Activated T-cell treated with anti-CD3 and anti-CD28 coated beads for 4 hours (primary cell): Measurements from ENCODE around the gene TRIM47.
"Not testable (repeated sequence)": the region's sequence is repeated elsewhere in the genome, so short reads cannot be mapped to it uniquely, and the experiment has no call there.

Experiments
- DNase-seq: peaks from one replicate; pipeline ENCODE4 v3.0.0-alpha.2; 2020

TRIM47 gene

DNA sequence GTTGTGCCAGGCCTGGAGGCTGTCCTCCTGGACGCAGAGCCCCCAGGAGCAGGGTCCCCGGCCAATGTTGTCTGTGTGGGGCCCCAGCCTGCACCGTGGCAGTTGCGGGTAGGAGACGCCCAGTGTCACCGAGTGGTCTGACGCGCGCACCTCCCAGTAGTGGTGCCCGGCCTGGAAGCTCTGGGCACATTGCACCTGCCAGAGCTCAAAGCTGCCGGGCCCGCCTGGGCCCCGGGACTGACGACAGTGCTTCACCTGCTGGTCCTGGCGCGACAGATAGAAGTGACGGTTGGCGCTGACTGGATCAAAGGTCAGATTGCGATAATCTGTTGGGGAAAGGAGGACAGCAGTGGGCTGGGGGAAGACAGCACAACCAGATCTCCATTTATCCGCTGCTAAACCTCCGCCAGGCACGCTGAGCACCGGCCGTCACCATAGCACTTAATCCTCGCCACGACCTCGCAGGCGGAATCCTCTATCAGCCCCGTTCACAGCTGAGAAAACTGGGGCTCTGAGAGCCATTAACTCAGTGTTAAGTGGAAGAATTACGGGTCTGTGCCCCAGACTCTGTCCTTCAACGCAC is 12.7 kb upstream of the TRIM47 start:
- DNase-seq = no peak

DNA sequence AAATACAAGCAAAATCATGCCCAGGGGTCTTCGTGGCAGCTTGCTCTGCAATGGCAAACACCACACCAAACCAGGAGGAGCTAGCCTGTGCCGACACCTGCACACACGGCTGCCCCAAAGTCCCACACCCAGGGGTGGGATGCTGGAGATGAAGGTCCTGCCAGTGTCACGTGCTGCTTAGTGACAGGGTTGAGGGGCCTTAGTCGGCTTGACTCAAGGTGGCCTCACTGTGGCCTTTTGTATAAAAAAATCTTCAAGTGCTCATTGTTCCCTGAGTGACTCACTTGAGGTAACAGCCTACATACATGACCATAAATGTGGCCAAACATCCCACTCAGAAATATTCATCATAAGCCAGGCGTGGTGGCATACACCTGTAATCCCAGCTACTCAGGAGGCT is 11.1 kb upstream of the TRIM47 start:
- DNase-seq = no peak

DNA sequence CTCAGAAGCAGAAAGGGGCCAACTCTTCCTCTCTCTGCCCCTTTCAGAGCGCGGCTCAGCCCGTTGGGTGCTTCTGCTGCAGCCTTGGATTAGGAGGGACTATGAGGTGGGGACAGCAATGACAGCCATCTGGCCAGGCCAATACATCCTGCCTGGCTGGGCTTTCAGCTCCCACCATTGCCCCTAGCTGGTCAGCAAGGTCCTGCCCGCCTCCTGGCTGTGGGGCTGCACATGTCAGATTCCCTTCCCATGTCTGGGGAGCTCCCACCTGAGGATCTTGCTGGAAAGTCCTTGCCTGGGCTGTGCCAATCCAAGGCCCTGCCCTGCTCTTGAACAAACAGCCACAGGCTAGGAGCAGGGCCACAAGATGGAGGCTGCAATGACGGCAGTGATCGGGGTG is 10.1 kb upstream of the TRIM47 start:
- DNase-seq = no peak

DNA sequence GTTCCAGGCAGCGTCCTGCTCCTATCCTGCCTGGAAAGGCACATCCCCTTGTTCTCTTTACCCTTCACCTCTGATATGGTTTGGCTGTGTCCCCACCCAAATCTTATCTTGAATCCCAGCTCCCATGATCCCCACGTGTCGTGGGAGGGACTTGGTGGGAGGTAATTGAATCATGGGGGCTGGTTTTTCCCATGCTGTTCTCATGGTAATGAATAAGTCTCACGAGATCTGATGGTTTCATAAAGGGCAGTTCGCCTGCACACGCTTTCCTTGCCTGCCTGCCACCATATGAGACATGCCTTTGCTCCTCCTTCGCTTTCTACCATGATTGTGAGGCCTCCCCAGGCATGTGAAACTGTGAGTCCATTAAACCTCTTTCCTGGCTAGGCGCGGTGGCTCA is 7.5 kb upstream of the TRIM47 start:
- not testable (repeated sequence) for DNase-seq

DNA sequence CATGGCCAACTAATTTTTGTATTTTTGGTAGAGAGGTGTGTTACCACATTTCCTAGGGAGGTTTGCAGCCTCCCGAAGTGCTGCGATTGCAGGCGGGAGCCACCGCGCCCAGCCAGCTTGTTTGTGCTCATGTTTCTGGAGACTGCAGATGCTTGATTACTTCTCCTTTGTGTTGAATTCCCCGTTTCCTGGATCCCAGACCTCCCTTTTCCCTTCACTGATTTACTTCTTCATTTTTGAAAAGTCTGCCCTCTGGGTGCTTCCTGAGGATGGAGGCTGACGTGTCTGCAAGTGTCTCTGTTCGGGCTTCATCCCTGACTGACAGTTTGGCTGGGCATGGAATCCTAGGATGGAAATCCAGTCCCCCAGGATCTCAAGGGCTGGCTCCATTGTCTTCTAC is 7.0 kb upstream of the TRIM47 start:
- no peak for DNase-seq

DNA sequence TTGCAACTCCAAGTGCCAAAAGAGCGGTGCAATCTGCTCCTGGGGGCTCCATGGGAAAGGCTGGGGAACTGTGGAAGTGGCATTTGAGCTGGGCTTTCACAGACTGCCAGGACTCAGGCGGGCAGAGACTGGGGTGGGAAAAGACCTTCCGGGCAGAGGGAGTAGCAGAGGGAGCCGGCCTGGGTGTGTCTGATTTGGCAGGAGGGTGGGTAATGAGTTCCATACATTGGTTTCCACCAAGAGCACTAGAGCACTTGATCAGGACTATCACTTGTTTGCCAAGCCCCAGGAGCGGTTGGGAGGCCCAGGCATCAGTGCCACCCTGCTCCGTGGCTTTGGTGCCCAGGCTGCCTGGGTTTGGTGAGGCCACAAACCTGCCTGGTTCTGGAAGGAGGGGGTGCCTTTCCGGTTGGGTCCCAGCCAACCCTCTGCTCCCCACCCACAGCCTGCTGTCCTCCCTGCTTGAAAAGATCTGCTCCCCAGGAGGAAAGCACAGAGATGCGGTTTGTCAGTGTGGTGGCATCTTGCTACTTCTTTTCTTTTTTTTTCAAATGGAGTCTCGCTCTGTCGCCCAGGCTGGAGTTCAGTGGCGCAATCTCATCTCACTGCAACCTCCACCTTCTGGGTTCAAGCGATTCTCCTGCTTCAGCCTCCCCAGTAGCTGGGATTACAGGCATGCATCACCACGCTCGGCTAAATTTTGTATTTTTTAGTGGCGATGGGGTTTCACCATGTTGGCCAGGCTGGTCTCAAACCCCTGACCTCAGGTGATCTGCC is 3.5 kb upstream of the TRIM47 start:
- no peak for DNase-seq

DNA sequence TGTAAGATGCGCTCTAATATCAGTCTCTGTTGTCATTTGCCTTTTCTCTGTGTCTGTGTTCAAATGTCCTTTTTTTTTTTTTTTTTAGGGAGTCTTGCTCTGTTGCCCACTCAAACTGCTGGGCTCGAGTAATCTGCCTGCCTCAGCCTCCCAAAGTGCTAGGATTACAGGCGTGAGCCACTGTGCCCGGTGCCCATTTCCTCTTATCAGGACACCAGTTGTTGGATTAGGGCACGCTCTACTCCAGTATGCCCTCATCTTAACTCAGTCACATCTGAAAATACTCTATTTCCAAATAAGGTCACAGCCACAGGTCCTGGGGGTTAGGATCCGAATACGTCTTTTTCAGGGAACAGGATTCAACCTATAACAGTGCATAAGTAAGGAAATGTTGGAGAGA is 1.9 kb upstream of the TRIM47 start:
- DNase-seq = no peak

DNA sequence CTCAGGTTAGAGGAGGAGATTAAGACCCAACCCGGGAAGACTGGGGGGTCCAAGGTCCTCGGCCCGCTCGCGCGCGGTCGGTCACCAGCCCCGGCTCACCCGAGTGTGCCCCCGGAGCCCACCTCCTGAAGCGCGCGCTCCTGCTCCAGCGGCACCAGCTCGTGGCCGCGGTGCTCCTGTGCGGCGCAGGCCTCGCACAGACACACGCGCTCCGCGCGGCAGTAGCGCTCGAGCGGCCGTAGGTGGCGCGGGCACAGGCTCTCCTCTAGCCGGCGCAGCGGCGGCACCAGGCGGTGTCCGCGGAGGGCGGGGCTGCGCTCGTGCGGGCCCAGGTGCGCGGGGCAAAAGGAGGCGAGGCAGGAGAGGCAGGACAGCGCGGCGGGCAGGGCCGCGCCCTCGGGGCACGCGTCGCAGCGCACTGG is 618 bp downstream of the TRIM47 start:
- DNase-seq = peak; percentile 55

DNA sequence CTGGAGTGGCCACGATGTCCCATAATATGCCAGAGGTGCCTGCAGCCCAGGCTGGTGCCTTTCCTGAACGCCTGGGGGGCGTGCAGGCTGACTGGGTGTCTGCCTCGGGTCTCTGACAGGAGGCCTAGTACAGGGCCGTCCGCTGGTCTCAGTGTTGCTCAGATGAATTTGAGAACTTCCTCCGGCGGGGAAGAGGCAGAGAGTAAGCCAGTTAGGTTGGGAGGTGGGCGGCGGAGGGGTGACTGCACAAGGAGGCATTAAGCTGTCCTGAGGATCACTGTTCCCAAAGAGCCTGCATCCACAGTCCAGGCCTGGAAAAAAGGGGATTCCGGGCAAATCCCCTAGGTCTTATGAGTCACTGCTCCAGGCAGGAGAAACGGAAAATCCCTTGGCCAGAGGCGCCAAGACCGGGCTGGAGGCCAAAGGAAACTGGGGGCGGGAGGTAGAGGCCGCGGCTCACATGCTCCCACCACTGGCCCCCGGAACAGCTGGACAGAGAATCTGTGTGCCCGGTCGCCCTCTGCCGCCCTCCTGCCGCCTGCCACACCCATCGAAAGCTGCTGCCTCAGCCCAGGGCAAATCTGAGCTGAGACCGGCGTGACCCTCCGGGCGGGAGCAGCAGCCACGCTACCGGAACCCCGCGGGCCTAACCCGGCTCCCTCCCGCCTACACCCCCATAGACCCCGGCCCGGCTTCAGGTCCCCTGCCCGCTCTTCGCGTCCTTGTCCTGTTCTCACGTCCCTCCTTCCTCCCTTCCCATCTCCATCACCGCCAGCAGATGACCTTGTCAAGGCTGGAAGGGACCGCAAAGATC is 1.2 kb downstream of the TRIM47 start:
- DNase-seq = no peak

DNA sequence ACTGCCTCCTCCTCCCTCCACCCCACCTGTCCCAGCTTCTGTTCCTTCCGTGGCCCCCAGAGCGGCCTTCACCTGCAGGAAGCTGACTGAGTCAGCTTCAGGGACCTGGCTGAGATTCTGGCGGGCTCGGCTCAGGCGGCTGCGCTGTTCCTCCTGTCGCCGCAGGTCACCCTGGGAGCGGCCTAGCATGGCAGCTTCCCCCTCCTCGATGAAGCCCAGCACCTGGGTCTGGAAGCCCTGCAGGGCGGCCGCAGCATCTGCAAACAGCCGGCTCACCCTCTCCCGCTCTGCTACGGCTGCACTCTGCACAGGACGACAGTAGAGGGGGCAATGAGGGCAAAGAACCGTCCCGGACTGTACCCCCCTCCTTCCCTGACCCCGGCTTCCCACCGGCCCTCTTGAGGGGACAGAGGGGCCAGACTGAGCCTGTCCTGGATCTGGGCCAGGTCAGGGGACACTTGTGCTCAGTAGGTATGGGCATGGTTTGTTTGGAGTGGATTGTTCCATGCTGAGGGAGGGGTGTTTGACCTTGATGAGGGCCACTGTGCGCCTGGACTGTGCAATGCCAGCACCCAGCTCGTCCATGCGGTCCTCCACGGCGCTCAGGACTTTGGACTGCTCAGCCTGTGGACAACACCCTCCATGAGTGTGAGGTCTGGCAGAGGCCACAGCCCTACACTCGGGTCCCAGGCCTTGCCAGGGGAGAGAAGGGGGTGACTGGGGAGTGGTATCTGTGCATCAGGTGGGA is 2.0 kb downstream of the TRIM47 start:
- peak; percentile 53 for DNase-seq

DNA sequence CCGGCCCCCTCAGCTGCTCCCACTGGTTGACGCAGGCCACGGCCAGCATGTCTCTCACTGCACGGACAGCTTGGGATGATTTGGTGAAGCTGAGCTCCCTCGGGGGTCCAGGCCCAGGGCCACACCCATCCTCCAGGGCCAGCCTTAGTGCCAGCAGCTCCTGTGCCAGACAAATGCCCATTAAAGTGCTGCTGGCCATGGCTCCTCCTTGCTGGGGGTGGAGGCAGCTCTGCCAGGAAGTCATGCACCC is 2.5 kb downstream of the TRIM47 start:
- DNase-seq = no peak

DNA sequence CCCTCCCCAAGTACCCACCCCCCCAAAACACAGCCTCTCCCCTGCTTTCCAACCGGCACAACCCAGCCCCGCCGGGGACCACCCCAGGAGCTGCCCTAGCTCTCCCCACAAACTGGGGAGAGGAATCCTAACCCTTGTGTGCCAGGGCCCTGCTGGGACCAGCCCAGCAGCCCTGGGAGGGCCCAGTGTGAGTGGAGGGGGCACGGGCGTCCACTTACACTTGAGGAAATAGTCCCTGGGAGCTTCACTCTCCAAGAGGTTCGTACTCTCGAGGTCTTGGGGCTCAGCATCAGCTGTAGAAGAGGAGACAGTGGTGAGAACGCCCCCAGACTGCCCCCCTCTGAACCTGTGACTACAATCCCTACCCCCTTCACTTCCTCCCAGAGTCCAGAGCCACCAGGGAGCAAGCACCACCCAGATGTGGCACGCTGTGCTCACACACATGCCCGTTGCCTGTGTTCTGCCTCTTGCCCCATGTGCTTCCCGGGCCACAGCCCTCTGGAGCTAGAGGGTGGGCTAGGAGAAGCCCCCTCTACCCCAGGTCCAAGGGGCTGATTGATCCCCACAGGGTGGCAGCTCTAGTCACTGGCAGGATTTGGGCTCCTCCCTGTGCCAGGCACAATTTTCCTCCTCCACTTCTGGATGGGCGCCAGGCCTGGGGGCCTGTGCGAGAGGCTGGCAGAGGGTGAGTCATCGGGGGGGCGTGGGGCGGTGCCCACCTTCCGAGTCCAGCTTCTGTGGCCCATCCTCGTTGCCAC is 3.0 kb downstream of the TRIM47 start:
- no peak for DNase-seq

DNA sequence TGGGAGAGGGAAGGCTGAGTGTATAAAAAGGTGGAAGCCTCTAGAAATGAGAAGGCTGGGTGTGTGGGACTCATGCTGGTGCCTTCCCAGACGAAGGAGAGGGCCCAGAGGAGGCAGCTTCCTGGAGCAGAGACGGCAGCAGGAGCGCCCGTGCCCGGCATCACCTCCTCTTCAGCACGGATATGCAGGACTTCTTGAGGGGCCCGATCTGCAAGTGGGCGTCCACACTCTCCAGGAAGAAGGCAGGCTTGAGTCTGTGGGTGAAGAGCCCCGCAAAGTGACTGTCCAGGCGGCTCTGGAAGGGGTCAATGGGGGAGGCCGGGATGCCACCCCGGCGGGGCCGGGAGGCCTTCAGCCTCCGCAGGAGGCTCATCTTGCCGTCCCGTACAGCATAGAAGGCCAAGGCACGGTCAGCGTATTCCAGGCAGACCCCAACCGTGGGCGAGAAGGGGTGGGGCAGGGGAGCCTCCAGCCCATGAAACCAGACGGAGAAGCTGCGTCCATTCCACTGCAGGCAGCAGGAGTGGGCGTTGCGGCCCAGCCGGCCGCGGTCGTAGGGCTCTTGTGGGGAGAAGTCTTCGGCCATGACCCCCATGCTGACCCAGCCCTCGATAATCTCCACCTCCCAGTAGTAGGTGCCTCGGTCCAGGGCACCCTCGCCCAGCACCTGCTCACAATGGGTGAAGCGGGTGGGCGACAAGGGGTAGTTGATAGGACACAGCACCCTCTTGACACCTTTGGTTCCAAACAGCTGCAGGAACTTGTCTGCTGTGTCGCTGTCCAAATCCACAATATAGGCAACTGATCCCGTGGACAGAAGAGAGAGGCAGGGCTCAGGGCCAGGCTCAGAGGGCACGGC is 3.8 kb downstream of the TRIM47 start:
- DNase-seq = no peak

DNA sequence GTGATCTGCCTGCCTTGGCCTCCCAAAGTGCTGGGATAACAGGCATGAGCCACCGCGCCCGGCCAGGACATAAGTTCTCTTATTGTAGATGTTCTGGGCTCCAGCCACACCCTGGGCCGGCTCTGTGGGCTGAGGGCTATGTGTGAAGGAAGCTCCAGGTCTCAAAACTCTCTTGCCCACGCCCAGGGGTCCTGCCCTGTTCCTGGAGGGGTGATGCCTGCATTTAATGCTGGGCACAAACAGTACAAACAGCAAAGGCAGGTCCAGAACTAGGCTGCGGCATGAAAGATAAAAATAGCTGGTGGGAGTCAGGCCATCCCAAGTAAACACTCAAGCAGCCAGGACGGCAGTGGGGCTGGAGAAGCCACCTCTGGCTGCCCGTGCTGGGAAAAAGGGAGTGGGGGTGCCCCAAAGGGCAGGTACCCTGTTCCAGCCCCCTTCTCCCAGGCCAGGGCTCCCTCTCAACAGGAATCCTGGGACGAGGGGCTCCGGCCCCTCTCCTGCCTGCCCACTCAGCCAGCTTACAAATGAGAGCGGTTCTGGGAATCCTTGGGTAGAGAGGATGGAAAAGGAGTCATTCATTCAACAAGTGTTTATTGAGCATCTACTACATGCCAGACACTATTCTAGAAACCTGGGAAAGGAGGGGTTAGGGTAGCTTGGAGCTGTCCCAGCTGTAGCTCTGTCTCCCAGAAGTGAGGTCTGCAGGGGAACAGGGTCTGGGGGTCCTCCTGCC is 4.6 kb downstream of the TRIM47 start:
- DNase-seq = no peak

DNA sequence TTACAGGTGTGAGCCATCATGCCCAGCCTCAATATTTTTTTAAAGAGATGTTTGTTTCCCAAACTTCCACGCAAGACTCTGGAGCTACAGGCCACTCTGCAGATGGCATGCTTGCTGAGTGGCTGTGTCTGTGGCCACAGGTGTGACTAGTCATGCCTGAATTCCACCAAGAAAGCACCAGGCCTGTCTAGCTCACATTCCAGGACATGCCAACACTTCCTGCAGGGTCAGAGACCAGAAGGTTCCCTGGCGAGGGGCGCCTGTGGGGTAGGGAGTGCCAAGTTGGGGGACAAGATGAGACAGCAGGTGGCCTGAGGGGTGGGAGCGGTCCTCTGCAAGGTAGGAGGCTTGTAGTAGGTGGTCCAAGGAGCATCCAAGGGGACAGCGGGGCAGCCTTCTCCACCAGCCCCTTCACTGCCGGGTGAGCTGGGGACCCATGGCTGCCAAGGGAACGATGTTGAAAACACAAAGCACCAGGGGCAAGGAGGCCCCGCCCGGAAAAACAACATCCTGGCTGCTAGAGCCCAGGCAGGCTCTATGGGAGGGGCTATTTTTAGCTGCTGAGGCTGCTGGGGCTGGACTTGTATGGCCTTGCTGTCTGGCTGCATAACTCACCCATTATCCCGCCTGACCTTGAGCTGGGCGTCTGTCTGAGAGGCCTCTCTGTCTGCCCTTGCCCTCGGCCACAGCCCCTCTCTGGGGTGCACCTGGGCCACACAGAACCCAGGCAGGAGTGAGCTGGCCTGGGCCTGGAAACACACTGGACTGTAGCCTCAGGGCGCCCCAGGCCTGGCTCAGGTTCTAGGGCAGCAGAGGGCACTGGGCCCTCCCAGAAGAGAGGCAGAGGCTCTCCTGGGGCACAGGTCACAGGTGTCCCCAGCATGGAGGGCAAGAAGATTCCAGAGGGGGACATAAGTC is 5.7 kb downstream of the TRIM47 start:
- no peak for DNase-seq

DNA sequence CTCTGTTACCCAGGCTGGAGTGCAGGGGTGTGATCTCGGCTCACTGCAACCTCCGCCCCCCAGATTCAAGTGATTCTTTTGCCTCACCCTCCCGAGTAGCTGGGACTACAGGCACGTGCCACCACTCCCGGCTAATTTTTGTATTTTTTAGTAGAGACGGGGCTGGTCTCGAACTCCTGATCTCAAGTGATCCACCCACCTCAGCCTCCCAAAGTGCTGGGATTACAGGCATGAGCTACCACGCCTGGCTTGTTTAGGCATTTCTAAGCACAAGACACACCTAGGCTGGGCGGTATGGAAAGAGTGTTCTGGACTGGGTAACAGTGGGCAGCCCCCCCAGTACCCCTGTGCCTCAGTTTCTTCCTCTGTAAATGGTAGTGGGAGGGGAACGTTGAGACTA is 8.2 kb downstream of the TRIM47 start:
- not testable (repeated sequence) for DNase-seq

DNA sequence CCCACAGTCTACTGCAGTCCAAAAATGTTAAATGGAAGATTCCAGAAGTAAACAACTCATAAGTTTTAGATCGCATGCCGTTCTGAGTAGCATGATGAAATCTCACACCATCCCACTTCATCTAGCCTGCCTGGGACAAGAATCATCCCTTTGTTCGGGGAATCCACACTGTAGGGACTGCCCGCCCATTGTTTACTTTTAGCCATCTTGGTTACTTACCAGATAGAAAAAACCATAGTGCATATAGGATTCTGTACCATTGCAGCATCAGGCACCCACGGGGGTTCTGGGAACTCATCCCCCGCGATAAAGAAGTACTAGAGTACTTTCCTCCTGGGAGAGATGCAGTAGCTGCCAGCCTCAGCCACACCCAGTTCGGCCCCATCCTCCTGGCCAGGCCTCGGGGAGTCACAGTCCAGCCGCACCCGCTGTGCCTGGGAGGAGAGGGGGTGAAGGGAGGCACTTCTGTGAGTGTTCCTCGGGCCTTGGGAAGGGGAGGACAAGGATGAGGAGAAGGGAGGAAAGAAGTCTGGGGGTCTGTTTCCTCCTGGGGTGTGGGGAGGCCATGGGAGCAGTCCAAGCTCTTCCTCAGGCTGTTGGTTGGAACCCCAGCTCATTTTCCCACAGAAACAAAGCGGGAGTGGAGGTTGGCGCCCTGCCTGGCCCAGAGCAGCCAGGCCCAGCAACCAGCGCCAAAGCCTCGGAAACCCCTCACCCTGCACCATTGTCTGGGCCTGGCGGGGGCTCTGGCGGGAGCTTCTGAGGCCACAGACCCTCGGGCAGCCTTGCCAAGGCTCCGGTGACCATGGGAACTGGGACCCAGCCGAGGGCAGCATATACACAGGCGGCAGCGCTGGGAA is 8.9 kb downstream of the TRIM47 start:
- no peak for DNase-seq

DNA sequence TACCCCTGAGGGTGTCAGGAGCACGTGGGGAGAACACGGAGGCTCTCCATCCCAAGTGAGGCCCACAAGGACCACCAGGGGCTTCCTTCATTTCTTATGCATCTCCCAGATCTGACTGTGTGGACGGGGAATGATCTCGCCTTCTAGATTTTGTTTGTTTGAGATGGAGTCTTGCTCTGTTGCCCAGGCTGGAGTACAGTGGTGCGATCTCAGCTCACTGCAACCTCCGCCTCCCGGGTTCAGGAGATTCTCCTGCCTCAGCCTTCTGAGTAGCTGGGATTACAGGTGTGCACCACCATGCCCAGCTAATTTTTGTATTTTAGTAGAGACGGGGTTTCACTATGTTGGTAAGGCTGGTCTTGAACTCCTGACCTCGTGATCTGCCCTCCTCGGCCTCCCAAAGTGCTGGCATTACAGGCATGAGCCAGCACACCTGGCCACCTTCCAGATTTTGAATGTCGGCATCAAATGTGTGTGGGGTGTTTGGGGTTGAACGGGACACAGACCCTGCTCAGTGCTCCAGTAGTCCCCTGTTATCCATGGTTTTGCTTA is 9.6 kb downstream of the TRIM47 start:
- DNase-seq = not testable (repeated sequence)
